Esophagus muscularis mucosa (tissue), 3 donors: ENCODE measurements around the gene KRTAP12-1.

ENCODE experiments used
- POLR2A ChIP-seq: fragments of 450-650 bp; IDR thresholded peaks from one replicate; pipeline ENCODE4 v1.6.1; 2017; ENCODE audit warnings: antibody characterized with exemption, moderate library complexity, mild to moderate bottlenecking, low read depth
- POLR2AphosphoS5 ChIP-seq, 2 donors: sonication (generic); formaldehyde crosslinking; IDR thresholded peaks; one replicate each; pipeline ENCODE4 v1.6.1; 2017; ENCODE audit warnings: antibody characterized with exemption in 2 of 2
- TF ChIP-seq, protein P1 (sequence below), 3 experiments: fragments of 200-600 bp in 2 of 3; fragments of 450-650 bp in 1 of 3; sonication (generic) in 2 of 3; IDR thresholded peaks; one replicate each; pipeline ENCODE4 v1.5.1; 2017 to 2019; ENCODE audit warnings: antibody characterized with exemption in 3 of 3, mild to moderate bottlenecking in 2 of 3, moderate library complexity in 1 of 3

- TF ChIP-seq POLR2A = no peak
- no peak for TF ChIP-seq POLR2AphosphoS5 (IDR thresholded peaks at IDR 0.05)
- TF ChIP-seq, protein P1, sequence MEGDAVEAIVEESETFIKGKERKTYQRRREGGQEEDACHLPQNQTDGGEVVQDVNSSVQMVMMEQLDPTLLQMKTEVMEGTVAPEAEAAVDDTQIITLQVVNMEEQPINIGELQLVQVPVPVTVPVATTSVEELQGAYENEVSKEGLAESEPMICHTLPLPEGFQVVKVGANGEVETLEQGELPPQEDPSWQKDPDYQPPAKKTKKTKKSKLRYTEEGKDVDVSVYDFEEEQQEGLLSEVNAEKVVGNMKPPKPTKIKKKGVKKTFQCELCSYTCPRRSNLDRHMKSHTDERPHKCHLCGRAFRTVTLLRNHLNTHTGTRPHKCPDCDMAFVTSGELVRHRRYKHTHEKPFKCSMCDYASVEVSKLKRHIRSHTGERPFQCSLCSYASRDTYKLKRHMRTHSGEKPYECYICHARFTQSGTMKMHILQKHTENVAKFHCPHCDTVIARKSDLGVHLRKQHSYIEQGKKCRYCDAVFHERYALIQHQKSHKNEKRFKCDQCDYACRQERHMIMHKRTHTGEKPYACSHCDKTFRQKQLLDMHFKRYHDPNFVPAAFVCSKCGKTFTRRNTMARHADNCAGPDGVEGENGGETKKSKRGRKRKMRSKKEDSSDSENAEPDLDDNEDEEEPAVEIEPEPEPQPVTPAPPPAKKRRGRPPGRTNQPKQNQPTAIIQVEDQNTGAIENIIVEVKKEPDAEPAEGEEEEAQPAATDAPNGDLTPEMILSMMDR (IDR thresholded peaks at IDR 0.05) = no peak
Observed at GRCh38 chr21:44656868-44657267, 25.1 kb downstream of the KRTAP12-1 start.
